TTC549 (cell line): ENCODE results near the gene SLC22A3.
"Not testable (repeated sequence)": the region's sequence is repeated elsewhere in the genome, so short reads cannot be mapped to it uniquely, and the experiment has no call there.

Experiments used
- FAIRE-seq: peaks from 2 replicates; lab custom pipeline; 2012; peaks lifted over from hg19 to GRCh38; lab: Jason Lieb, UNC

SLC22A3 gene

GRCh38 chr6:160336200-160336599 is 12.0 kb upstream of the SLC22A3 start:
- no peak for FAIRE-seq

- no peak for FAIRE-seq
Observed at GRCh38 chr6:160337301-160337700, 10.9 kb upstream of the SLC22A3 start.

- FAIRE-seq = no peak
Observed at GRCh38 chr6:160337991-160338390, 10.2 kb upstream of the SLC22A3 start.

GRCh38 chr6:160343144-160343543 is 5.0 kb upstream of the SLC22A3 start:
- FAIRE-seq = no peak

- FAIRE-seq = no peak
Observed at GRCh38 chr6:160344271-160344670, 3.9 kb upstream of the SLC22A3 start.

- no peak for FAIRE-seq
Observed at GRCh38 chr6:160347259-160348222, 637 bp upstream of the SLC22A3 start.

- FAIRE-seq = no peak
Observed at GRCh38 chr6:160349020-160349441, 853 bp downstream of the SLC22A3 start.

GRCh38 chr6:160349814-160350350 is 1.7 kb downstream of the SLC22A3 start:
- no peak for FAIRE-seq

GRCh38 chr6:160353950-160354496 is 5.8 kb downstream of the SLC22A3 start:
- no peak for FAIRE-seq

- FAIRE-seq = no peak
Observed at GRCh38 chr6:160355001-160355400, 6.8 kb downstream of the SLC22A3 start.

GRCh38 chr6:160356074-160356744 is 8.0 kb downstream of the SLC22A3 start:
- no peak for FAIRE-seq

GRCh38 chr6:160357088-160357487 is 8.9 kb downstream of the SLC22A3 start:
- FAIRE-seq = no peak

- FAIRE-seq = no peak
Observed at GRCh38 chr6:160358225-160359119, 10.3 kb downstream of the SLC22A3 start.

- FAIRE-seq = no peak
Observed at GRCh38 chr6:160360955-160361354, 12.8 kb downstream of the SLC22A3 start.

GRCh38 chr6:160362556-160362955 is 14.4 kb downstream of the SLC22A3 start:
- no peak for FAIRE-seq

GRCh38 chr6:160363016-160363996 is 15.1 kb downstream of the SLC22A3 start:
- no peak for FAIRE-seq

GRCh38 chr6:160365117-160365516 is 16.9 kb downstream of the SLC22A3 start:
- FAIRE-seq = no peak

- no peak for FAIRE-seq
Observed at GRCh38 chr6:160367798-160368547, 19.8 kb downstream of the SLC22A3 start.

GRCh38 chr6:160368670-160369069 is 20.5 kb downstream of the SLC22A3 start:
- no peak for FAIRE-seq

- FAIRE-seq = not testable (repeated sequence)
Observed at GRCh38 chr6:160373601-160374000, 25.4 kb downstream of the SLC22A3 start.
